Fibroblast of skin of right quadriceps (primary cell): Measurements from ENCODE around the gene OR10G6.
A peak's percentile ranks its signal among the peaks of the same experiment; 100 is the strongest.
"Not testable (repeated sequence)": the region's sequence is repeated elsewhere in the genome, so short reads cannot be mapped to it uniquely, and the experiment has no call there.

Experiments used
- DNase-seq: peaks from one replicate; pipeline ENCODE4 v3.0.0-alpha.2; 2013

The OR10G6 gene, protein sequence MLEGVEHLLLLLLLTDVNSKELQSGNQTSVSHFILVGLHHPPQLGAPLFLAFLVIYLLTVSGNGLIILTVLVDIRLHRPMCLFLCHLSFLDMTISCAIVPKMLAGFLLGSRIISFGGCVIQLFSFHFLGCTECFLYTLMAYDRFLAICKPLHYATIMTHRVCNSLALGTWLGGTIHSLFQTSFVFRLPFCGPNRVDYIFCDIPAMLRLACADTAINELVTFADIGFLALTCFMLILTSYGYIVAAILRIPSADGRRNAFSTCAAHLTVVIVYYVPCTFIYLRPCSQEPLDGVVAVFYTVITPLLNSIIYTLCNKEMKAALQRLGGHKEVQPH

GRCh38 chr11:123995119-123995518 is at the start of gene OR10G6:
OR10G6 (minus strand) TSS chr11:123995161; CDS start chr11:123995161, 0 bp downstream.
- no peak for DNase-seq

- DNase-seq, result no peak
Observed at GRCh38 chr11:124043420-124043819, 48.5 kb upstream of the OR10G6 start.

- DNase-seq, result no peak
Observed at GRCh38 chr11:124041254-124041653, 46.3 kb upstream of the OR10G6 start, which contains the start of gene OR10G7. OR10G7 (minus strand) TSS chr11:124041325; CDS start chr11:124039001, 2,324 bp downstream.

DNA sequence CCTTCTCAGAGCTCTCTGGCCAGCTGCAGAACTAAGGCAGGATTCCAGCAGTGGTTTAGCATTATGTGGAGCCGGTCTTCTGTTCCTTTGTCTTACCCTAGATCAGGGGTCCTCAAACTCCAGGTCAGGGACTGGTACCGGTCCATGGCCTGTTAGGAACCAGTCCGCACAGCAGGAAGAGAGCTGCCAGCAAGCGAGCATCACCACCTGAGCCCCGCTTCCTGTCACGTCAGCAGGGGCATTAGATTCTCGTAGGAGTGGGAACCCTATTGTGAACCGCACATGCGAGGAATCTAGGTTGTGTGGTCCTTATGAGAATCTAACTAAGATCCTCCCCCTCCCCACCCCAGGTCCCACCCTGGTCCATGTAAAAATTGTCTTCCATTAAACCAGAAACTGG is 44.6 kb upstream of the OR10G6 start:
- no peak for DNase-seq

- no peak for DNase-seq
Observed at GRCh38 chr11:124036666-124037065, 41.7 kb upstream of the OR10G6 start.

DNA sequence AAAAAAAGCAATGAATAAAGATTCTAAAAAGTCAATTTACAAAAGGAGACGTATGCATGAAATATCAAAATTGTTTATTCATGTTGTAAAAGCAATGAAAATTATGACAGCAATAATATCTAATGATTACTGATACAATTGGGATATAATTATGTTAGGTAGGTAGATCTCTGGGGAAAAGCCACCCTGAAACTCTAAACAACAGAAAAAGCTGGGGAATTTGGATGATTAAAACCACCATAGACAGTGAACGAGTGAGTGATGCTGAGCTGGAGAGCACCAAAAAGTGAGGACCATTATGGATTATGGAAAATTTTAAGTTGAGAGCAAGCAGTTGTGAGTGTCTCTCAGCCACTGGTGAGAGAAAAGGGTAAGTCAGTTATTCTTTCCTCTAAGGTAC is 31.5 kb upstream of the OR10G6 start, which contains the start of gene OR10G8:
OR10G8 (plus strand) TSS at position 301 of the 400 bp plus-strand sequence. CDS start 2,825 bp downstream, outside the sequence.
- DNase-seq, result no peak

- not testable (repeated sequence) for DNase-seq
Observed at GRCh38 chr11:124015837-124016236, 20.9 kb upstream of the OR10G6 start.

- no peak for DNase-seq
Observed at GRCh38 chr11:124012697-124013096, 17.7 kb upstream of the OR10G6 start, which contains the start of gene OR10G4. OR10G4 (plus strand) TSS chr11:124012997; CDS start chr11:124015575, 2,578 bp downstream.

- no peak for DNase-seq
Observed at GRCh38 chr11:123979311-123979710, 15.7 kb downstream of the OR10G6 start.

DNA sequence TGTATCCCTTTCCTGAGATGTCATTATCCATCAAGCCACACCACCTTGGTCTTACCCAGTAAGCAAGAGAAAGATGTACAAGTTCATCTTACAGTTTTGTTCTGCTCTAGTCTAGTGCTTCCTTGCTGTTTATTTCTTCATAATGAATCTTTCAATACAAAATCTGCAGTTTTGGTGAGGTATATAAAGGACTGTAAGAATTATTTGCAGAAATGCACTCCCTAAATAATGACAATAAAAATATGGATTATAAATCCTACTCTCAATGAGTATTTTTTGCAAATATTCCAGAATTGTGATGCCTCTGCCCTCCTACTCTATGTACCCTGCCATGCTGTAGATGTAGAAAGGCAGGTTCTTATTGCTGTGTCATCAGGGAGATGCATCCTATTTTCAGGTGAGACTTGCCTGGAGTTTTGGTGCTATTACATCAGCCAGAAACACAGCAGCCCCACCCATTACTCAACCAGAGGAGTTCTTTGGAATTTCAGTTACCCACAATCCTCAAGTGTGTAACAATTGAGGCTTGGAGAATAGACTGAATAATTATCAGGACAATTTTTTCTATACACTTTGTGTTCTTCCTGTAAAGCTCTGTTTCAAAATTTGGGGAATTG is 17.1 kb downstream of the OR10G6 start, which contains the start of gene OR10S1:
OR10S1 (minus strand) TSS at position 51 of the 617 bp plus-strand sequence. CDS start 117 bp downstream, outside the sequence.
- no peak for DNase-seq

- no peak for DNase-seq
Observed at GRCh38 chr11:123976770-123977560, 18.0 kb downstream of the OR10G6 start.

GRCh38 chr11:123973816-123974215 is 21.1 kb downstream of the OR10G6 start:
- peak; percentile 67 for DNase-seq

GRCh38 chr11:123956752-123957151 is 38.2 kb downstream of the OR10G6 start:
- DNase-seq, result no peak

DNA sequence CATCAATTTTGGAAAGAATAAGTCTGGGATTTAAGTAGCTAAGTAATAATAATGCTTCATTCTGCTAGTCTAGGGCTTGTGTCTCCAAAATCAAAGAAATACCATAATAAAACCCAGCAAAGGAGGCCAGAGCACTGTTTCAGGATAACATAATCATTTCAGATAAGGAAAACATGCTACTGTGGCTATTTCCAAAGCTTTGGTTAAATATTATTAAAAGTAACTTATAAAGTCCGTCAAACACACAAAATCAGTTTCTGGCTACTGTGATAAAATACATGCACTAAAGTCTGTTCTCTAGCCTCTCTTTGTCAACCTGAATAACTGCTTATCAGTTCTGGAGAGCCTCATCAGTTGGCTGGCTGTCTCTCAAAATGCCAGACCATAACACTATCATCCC is 49.8 kb downstream of the OR10G6 start:
- DNase-seq, result no peak
